HG03442 (cell line): ENCODE measurements around the gene LIM2.

ENCODE experiments used
- ATAC-seq: cut with Tn5 transposase; IDR thresholded peaks from one replicate; pipeline ENCODE4 v1.9.1; 2021; ENCODE audit warnings: mild to moderate bottlenecking, moderate library complexity; ENCODE audit not compliant: unreplicated experiment

Gene LIM2

GRCh38 chr19:51341066-51341465, 46.7 kb downstream of the LIM2 start:
- ATAC-seq = no peak

GRCh38 chr19:51339687-51340656, 47.8 kb downstream of the LIM2 start:
- peak; percentile 41 for ATAC-seq

GRCh38 chr19:51339313-51339686, 48.5 kb downstream of the LIM2 start:
- ATAC-seq = no peak

- peak; percentile 57 for ATAC-seq
These were observed 49.0 kb downstream of the LIM2 start for GRCh38 chr19:51338563-51339312.

- ATAC-seq = no peak
These were observed 49.8 kb downstream of the LIM2 start for GRCh38 chr19:51337861-51338562.

- no peak for ATAC-seq
These were observed 50.5 kb downstream of the LIM2 start for GRCh38 chr19:51337141-51337860.

GRCh38 chr19:51333836-51334460, 53.8 kb downstream of the LIM2 start:
- no peak for ATAC-seq

GRCh38 chr19:51331716-51332115, 56.1 kb downstream of the LIM2 start:
- no peak for ATAC-seq

- ATAC-seq = no peak
These were observed 56.6 kb downstream of the LIM2 start for GRCh38 chr19:51331193-51331592.

GRCh38 chr19:51330366-51330765, 57.4 kb downstream of the LIM2 start:
- no peak for ATAC-seq
